NT2/D1 (cell line): ENCODE data around the gene CORIN.

ENCODE experiments used
- DNase-seq: peaks from one replicate; pipeline ENCODE4 v3.0.0-alpha.2; 2011; ENCODE audit warnings: low read depth, low spot score
- H3K27me3 ChIP-seq: 2 replicates; pipeline ENCODE4 v1.6.0; 2011; ENCODE audit warnings: mild to moderate bottlenecking; ENCODE audit not compliant: insufficient read length, insufficient read depth
- H3K36me3 ChIP-seq: 2 replicates; pipeline ENCODE4 v1.6.1; 2011; ENCODE audit warnings: mild to moderate bottlenecking, low read length, mixed read lengths; ENCODE audit not compliant: insufficient read depth, insufficient read length
- H3K4me1 ChIP-seq: 2 replicates; pipeline ENCODE4 v1.5.1; 2011; ENCODE audit not compliant: insufficient read depth, insufficient read length
- H3K4me3 ChIP-seq: 2 replicates; pipeline ENCODE4 v1.5.1; 2011; ENCODE audit warnings: low read depth; ENCODE audit not compliant: insufficient read length
- H3K9ac ChIP-seq: 2 replicates; pipeline ENCODE4 v1.6.0; 2011; ENCODE audit warnings: low read depth; ENCODE audit not compliant: insufficient read length
- H3K9me3 ChIP-seq: 2 replicates; pipeline ENCODE4 v1.5.1; 2011; ENCODE audit warnings: mild to moderate bottlenecking, low read length; ENCODE audit not compliant: insufficient read depth
- SUZ12 ChIP-seq: IDR thresholded peaks from 2 replicates; pipeline ENCODE4 v1.6.1; 2011; ENCODE audit not compliant: insufficient read length, insufficient read depth; ENCODE audit errors: extremely low read depth
- YY1 ChIP-seq: IDR thresholded peaks from 2 replicates; pipeline ENCODE4 v1.6.1; 2011; ENCODE audit not compliant: insufficient read length, insufficient read depth
- ZNF274 ChIP-seq: IDR thresholded peaks from 2 replicates; pipeline ENCODE4 v1.6.1; 2011; ENCODE audit warnings: mild to moderate bottlenecking, low read depth, low read length

The CORIN gene

DNA sequence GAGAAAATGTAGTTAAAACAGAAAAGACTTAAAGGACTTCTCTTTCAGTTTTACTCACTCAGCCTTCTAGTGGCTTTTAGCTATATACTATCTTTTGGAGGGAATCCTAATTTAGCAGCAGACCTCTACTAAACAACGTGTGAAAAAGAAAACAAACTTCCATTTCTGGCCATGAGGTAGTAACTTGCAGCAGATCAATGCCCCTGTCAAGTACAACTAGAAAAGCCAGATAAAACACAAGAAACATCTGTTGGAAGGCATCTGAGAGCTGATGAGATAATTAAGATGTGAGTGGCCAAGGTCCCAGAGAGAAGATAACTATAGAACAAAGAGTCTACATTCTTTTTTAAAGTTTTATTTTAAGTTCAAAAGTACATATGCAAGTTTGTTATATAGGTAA, 101.7 kb downstream of the CORIN start:
- Histone ChIP-seq H3K4me1 (no peaks in the 10 kb centered on the region), H3K27me3 (no peaks in the 10 kb centered on the region), H3K4me3 (no peak overlapping the region), H3K36me3 (no peaks in the 10 kb centered on the region), H3K9me3 (peaks cover 10% of the 10 kb centered on the region; the same call in 1 of the 2 replicates), H3K9ac (no peak overlapping the region)
- TF ChIP-seq ZNF274 = no peak
- no peak for TF ChIP-seq YY1
- no peak for TF ChIP-seq SUZ12
- DNase-seq = no peak

DNA sequence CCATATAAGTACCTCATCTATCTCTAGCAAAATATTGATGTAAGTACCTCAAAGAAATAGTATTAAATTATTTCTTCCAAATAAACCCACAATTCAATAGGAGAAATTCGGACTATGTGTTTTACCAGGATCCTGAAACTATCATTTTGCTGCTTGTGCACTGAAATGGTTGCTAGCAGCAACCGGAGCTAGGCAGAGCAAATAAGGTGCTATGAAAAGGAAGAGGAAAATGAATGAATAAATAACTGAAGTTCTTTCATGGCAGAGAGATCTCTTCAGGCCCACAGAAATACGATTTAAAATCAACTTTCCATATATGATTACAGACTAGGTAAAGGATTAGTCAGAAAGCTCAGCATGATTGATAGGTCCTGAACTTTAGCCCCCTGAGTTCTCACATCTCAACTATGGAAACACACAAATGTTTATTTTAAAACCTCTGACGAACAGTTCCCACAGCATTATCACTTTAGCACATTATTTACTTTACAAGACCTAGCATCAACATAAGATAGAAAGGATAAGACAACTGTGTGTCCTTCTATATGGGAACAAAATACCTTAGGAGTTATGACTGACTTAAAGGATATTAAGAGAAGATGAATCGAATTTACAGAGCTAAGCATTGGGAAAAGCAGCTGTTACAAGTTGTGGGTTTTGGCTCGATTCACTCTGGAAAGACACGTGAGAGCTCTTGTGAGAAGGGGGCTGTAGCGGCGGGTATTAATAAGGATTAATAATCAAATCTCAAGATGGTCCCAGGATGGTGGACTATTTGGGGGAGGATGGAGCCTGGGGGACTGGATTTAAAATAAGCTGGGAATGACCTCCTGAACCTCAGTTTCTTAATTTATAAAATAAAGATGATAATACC, 104.3 kb downstream of the CORIN start:
- Histone ChIP-seq H3K4me1 (no peaks in the 10 kb centered on the region), H3K9me3 (no peaks in the 10 kb centered on the region), H3K36me3 (no peaks in the 10 kb centered on the region), H3K9ac (no peak overlapping the region), H3K27me3 (no peaks in the 10 kb centered on the region), H3K4me3 (no peak overlapping the region)
- no peak for DNase-seq
- TF ChIP-seq YY1 = no peak
- no peak for TF ChIP-seq ZNF274
- TF ChIP-seq SUZ12 = no peak

DNA sequence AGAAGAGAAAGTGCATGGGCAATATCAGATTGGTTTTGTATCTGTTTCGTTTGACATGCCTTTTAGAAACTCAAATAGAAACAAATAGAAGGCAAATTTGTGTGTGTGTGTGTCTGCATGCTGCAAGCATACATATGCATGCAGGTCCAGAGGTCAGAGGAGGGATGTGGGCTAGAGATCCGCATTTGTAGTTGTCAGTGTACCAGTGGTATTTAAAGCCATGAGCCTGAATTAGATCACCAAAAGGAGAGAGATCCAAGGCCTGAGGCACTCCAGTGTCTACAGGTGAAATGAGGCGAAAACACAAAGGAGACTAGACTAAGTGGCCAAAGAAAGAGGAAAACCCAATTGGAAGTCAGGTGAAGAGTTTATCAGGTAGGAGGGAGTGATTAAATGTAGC, 106.7 kb downstream of the CORIN start:
- Histone ChIP-seq H3K9me3 (no peaks in the 10 kb centered on the region), H3K4me3 (no peak overlapping the region), H3K9ac (no peak overlapping the region), H3K4me1 (no peaks in the 10 kb centered on the region), H3K27me3 (no peaks in the 10 kb centered on the region), H3K36me3 (no peaks in the 10 kb centered on the region)
- DNase-seq = no peak
- TF ChIP-seq YY1 (no peak), SUZ12 (no peak)

DNA sequence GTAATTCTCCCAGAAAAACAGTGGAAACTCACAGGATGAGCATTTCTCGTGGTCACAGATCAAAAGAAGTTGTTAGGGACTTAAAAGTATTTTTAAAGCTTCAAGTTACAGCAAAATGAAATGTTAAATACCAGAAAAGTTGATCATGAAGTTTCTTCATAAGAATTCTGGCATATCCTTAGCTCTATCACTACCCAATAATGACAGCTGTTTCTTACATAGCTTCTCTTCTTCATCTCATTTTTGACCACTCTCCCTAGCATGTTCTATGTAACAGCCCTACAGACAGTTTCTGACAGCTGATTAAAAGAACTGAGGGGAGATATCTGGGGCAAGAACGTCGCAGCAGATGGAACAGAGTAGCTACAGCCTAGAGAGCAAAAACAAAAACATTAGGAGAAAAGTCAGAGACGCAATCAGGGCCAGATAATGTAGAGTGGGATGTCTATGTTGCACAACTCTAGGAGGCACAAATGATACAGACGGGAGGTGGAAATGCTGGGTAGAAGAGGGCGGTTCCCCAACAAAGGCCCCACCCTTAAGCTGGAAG, 108.7 kb downstream of the CORIN start:
- Histone ChIP-seq H3K9ac (no peak overlapping the region), H3K27me3 (no peaks in the 10 kb centered on the region), H3K4me1 (no peaks in the 10 kb centered on the region), H3K36me3 (no peaks in the 10 kb centered on the region), H3K9me3 (no peaks in the 10 kb centered on the region), H3K4me3 (no peak overlapping the region)
- DNase-seq = no peak
- TF ChIP-seq SUZ12 (no peak), ZNF274 (no peak), YY1 (no peak)

DNA sequence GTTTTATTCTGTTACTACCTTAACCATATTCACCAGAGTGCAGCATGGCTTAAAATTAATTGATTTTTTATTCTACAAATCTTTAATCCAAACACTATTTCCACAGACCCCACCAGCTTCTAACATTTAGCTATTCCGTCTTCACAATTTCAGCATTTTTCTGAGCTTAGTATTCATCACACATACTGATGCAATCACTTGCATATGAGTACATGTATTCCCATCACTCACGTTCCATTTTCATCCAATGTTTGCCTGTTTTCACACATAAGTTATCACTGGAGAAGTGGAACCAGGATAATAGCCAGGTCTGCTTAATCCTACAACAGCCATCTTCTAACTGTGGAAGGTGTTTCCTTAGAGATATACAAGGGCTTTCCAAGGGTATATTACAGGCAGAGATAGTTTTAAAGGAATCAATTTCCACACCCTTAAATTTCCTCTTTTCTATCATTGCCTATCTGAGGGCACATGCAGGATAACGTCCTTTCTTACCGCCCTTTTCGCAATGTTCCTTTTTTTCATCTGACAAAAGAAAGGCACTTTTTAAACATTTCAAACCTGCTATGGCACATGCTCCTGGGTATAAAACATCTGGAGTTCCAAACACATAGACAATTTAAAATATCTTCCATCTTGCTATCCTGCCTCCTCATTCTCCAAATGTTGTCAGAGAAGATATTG, 115.8 kb downstream of the CORIN start:
- no peak for DNase-seq
- Histone ChIP-seq H3K4me1 (no peaks in the 10 kb centered on the region), H3K36me3 (no peaks in the 10 kb centered on the region), H3K4me3 (no peak overlapping the region), H3K27me3 (no peaks in the 10 kb centered on the region), H3K9me3 (no peaks in the 10 kb centered on the region), H3K9ac (no peak overlapping the region)
- TF ChIP-seq ZNF274 = no peak
- no peak for TF ChIP-seq YY1
- no peak for TF ChIP-seq SUZ12

DNA sequence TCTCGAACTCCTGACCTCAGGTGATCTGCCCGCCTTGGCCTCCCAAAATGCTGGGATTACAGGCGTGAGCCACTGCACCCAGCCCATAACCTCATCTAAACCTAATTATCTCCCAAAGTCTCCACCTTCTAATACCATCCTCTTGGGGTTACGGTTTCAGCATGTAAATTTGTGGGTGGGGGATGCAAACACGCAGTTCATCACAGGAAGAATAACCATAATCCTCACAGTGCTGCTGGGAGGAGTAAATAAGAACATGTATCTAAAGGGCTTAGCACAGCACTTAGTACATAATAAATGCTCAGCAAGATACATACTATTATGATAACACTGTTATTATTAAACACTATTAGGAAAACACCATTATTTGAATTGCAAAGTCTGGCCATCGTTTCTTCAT, 116.4 kb downstream of the CORIN start:
- H3K27me3 ChIP-seq = no peaks in the 10 kb centered on the region
- H3K9me3 ChIP-seq = no peaks in the 10 kb centered on the region
- H3K4me3 ChIP-seq = no peak overlapping the region
- no peaks in the 10 kb centered on the region for H3K4me1 ChIP-seq
- no peak for TF ChIP-seq ZNF274
- no peak for TF ChIP-seq YY1
- no peak for TF ChIP-seq SUZ12
- no peak overlapping the region for H3K9ac ChIP-seq
- H3K36me3 ChIP-seq = no peaks in the 10 kb centered on the region
- DNase-seq = no peak

DNA sequence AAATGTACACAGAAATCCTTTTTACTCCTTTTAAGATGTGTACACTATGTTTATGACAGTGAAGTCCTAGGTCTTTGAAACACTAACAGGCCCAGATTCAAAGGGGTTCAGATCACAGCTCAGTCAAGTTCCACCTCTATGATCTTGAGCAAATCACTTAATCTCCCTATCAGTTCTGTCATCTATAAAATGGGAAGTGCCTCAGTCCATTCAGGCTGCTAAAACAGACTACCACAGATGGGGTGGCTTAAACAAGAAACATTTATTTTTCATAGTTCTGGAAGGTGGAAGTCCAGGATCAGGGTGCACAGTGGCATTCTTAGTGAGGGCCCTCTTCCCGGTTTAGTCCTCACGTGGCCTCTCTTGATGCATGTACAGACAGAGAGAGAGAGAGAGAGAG, 117.1 kb downstream of the CORIN start:
- no peaks in the 10 kb centered on the region for H3K27me3 ChIP-seq
- H3K4me1 ChIP-seq = no peaks in the 10 kb centered on the region
- no peak for DNase-seq

More for the DNA sequence above, 117.1 kb downstream of the CORIN start:
- Histone ChIP-seq H3K9ac (no peak overlapping the region), H3K4me3 (no peak overlapping the region), H3K9me3 (no peaks in the 10 kb centered on the region), H3K36me3 (no peaks in the 10 kb centered on the region)
- no peak for TF ChIP-seq ZNF274
